HEK293 (cell line): ENCODE results near the gene C10orf67.

Source experiments
- ATF2 ChIP-seq: fragments of 450-650 bp; formaldehyde crosslinking; IDR thresholded peaks from 2 replicates; pipeline ENCODE4 v1.5.1; 2016; ENCODE audit warnings: missing biosample characterization, missing genetic modification characterization, low read depth
- MYNN ChIP-seq: fragments of 450-650 bp; formaldehyde crosslinking; IDR thresholded peaks from 2 replicates; pipeline ENCODE4 v1.5.1; 2016; ENCODE audit warnings: missing biosample characterization, missing genetic modification characterization, borderline replicate concordance
- PRDM1 ChIP-seq: fragments of 450-650 bp; formaldehyde crosslinking; IDR thresholded peaks from 2 replicates; pipeline ENCODE4; 2016; ENCODE audit warnings: missing biosample characterization, missing genetic modification characterization
- SALL2 ChIP-seq: fragments of 450-650 bp; formaldehyde crosslinking; IDR thresholded peaks from 2 replicates; pipeline ENCODE4 v1.5.0; 2017; ENCODE audit warnings: missing biosample characterization, mild to moderate bottlenecking, missing genetic modification characterization, borderline replicate concordance
- ZBTB11 ChIP-seq: fragments of 450-650 bp; formaldehyde crosslinking; conservative IDR thresholded peaks from 2 replicates; pipeline ENCODE4 v1.5.1; 2016; ENCODE audit warnings: low read depth, missing biosample characterization, missing genetic modification characterization
- ZIC2 ChIP-seq: fragments of 450-650 bp; formaldehyde crosslinking; IDR thresholded peaks from 2 replicates; pipeline ENCODE4 v1.5.1; 2016; ENCODE audit warnings: missing biosample characterization, missing genetic modification characterization
- ZNF274 ChIP-seq, 2 experiments: fragments of 200-500 bp in 1 of 2; fragments of 450-650 bp in 1 of 2; sonication (Bioruptor generic) in 1 of 2; formaldehyde crosslinking in 1 of 2; IDR thresholded peaks; 2 replicates each; pipeline versions ENCODE4 v1.5.1 to v1.6.1; 2014 to 2016; ENCODE audit warnings: borderline replicate concordance in 1 of 2, inconsistent platforms in 1 of 2, low read length in 1 of 2, missing biosample characterization in 1 of 2, missing genetic modification characterization in 1 of 2
- ZNF623 ChIP-seq: fragments of 450-650 bp; formaldehyde crosslinking; IDR thresholded peaks from 2 replicates; pipeline ENCODE4 v1.5.1; 2016; ENCODE audit warnings: missing biosample characterization, missing genetic modification characterization
- ZNF670 ChIP-seq: fragments of 450-650 bp; formaldehyde crosslinking; IDR thresholded peaks from 2 replicates; pipeline ENCODE4 v1.5.1; 2016; ENCODE audit warnings: missing biosample characterization, missing genetic modification characterization, low read depth
- ZNF701 ChIP-seq: fragments of 450-650 bp; formaldehyde crosslinking; IDR thresholded peaks from 2 replicates; pipeline ENCODE4 v1.5.1; 2016; ENCODE audit warnings: missing biosample characterization, missing genetic modification characterization
- TF ChIP-seq, protein P1 (sequence below): fragments of 450-650 bp; formaldehyde crosslinking; IDR thresholded peaks from 2 replicates; pipeline ENCODE4 v1.5.1; 2016; ENCODE audit warnings: missing biosample characterization, missing genetic modification characterization
- TF ChIP-seq, protein P2 (sequence below): fragments of 450-650 bp; formaldehyde crosslinking; IDR thresholded peaks from 2 replicates; pipeline ENCODE4 v1.5.1; 2016; ENCODE audit warnings: missing biosample characterization, missing genetic modification characterization
- TF ChIP-seq, protein P3 (sequence below): fragments of 450-650 bp; formaldehyde crosslinking; IDR thresholded peaks from 2 replicates; pipeline ENCODE4; 2016; ENCODE audit warnings: missing biosample characterization, missing genetic modification characterization

- TF ChIP-seq PRDM1 (tag by site-specific recombination) (no peak), ZNF623 (tag by site-specific recombination) (no peak), ZNF701 (no peak), ZIC2 (no peak), ZBTB11 (tag by site-specific recombination) (no peak), ATF2 (tag by site-specific recombination) (no peak), MYNN (no peak), SALL2 (tag by site-specific recombination) (no peak), ZNF274 (IDR thresholded peaks at IDR 0.05; ENCODE audit: low read length) (no peak), ZNF274 (tag by site-specific recombination; IDR thresholded peaks at IDR 0.05; ENCODE audit: borderline replicate concordance) (no peak), ZNF670 (no peak)
- TF ChIP-seq, protein P1, sequence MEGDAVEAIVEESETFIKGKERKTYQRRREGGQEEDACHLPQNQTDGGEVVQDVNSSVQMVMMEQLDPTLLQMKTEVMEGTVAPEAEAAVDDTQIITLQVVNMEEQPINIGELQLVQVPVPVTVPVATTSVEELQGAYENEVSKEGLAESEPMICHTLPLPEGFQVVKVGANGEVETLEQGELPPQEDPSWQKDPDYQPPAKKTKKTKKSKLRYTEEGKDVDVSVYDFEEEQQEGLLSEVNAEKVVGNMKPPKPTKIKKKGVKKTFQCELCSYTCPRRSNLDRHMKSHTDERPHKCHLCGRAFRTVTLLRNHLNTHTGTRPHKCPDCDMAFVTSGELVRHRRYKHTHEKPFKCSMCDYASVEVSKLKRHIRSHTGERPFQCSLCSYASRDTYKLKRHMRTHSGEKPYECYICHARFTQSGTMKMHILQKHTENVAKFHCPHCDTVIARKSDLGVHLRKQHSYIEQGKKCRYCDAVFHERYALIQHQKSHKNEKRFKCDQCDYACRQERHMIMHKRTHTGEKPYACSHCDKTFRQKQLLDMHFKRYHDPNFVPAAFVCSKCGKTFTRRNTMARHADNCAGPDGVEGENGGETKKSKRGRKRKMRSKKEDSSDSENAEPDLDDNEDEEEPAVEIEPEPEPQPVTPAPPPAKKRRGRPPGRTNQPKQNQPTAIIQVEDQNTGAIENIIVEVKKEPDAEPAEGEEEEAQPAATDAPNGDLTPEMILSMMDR (tag by site-specific recombination): no peak
- TF ChIP-seq, protein P2, sequence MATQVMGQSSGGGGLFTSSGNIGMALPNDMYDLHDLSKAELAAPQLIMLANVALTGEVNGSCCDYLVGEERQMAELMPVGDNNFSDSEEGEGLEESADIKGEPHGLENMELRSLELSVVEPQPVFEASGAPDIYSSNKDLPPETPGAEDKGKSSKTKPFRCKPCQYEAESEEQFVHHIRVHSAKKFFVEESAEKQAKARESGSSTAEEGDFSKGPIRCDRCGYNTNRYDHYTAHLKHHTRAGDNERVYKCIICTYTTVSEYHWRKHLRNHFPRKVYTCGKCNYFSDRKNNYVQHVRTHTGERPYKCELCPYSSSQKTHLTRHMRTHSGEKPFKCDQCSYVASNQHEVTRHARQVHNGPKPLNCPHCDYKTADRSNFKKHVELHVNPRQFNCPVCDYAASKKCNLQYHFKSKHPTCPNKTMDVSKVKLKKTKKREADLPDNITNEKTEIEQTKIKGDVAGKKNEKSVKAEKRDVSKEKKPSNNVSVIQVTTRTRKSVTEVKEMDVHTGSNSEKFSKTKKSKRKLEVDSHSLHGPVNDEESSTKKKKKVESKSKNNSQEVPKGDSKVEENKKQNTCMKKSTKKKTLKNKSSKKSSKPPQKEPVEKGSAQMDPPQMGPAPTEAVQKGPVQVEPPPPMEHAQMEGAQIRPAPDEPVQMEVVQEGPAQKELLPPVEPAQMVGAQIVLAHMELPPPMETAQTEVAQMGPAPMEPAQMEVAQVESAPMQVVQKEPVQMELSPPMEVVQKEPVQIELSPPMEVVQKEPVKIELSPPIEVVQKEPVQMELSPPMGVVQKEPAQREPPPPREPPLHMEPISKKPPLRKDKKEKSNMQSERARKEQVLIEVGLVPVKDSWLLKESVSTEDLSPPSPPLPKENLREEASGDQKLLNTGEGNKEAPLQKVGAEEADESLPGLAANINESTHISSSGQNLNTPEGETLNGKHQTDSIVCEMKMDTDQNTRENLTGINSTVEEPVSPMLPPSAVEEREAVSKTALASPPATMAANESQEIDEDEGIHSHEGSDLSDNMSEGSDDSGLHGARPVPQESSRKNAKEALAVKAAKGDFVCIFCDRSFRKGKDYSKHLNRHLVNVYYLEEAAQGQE: no peak
- TF ChIP-seq, protein P3, sequence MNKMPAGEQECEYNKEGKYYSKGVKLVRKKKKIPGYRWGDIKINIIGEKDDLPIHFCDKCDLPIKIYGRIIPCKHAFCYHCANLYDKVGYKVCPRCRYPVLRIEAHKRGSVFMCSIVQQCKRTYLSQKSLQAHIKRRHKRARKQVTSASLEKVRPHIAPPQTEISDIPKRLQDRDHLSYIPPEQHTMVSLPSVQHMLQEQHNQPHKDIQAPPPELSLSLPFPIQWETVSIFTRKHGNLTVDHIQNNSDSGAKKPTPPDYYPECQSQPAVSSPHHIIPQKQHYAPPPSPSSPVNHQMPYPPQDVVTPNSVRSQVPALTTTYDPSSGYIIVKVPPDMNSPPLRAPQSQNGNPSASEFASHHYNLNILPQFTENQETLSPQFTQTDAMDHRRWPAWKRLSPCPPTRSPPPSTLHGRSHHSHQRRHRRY: no peak
Observed at GRCh38 chr10:23294638-23295247, 49.9 kb downstream of the C10orf67 start.
